Thoracic aorta endothelial cell (primary cell): ENCODE results near the gene SKIC8. TPM values are rescaled to one million over a fixed set of nuclear protein-coding genes. Genes with fewer than 3 reads are reported as not detected.

Experiments used
- small RNA-seq: library from RNA; depleted of rRNA; stranded (forward); fragments of <200 nt; gene quantifications from one replicate; pipeline ENCODE3, GENCODE V24; 2012
- total RNA-seq: library from RNA; depleted of rRNA; stranded (reverse); fragments of >200 nt; gene quantifications from 2 replicates; pipeline ENCODE4 v1.2.3, GENCODE V29; 2012

Gene SKIC8
- 73.8 and 75.7 TPM in 2 replicates for total RNA-seq

GRCh38 chr15:78299101-78299930 is at the start of gene SKIC8:
TSS of gene SKIC8 (minus strand) at chr15:78299609. CDS start at chr15:78295686, 3,923 bp downstream.

GRCh38 chr15:78340231-78341056 is 41.0 kb upstream of the SKIC8 start, which contains the start of gene CRABP1:
TSS of gene CRABP1 (plus strand) at chr15:78340353. CDS start at chr15:78340429, 76 bp downstream.

GRCh38 chr15:78264304-78265136 is 34.9 kb downstream of the SKIC8 start, which contains the start of gene DNAJA4:
TSS of gene DNAJA4 (plus strand) at chr15:78264562. CDS start at chr15:78264764, 202 bp downstream.

GRCh38 chr15:78234515-78235040 is 64.8 kb downstream of the SKIC8 start, which contains the start of gene ACSBG1:
TSS of gene ACSBG1 (minus strand) at chr15:78234565. CDS start at chr15:78234501, 64 bp downstream.

Small RNA genes lying within 50 kb of the gene (small RNA-seq; reads per million reads assigned to genes)
- gene AC090607.5 = 0.35 reads per million

Other genes starting within 250 kb of the SKIC8 start
- gene TBC1D2B, start 221.9 kb downstream of the SKIC8 start, total RNA-seq = 27.3 and 36.8 TPM in 2 replicates
- under 0.01 TPM in 1 of 2 replicates, not detected in the other for gene SH2D7, start 207.0 kb downstream of the SKIC8 start, total RNA-seq
- 1.4 and 1.9 TPM in 2 replicates for gene CIB2, start 168.2 kb downstream of the SKIC8 start, total RNA-seq
- 68.5 and 80.3 TPM in 2 replicates for gene IDH3A, start 150.2 kb downstream of the SKIC8 start, total RNA-seq
- 0.29 TPM in 1 of 2 replicates, not detected in the other for gene ACSBG1, start 65.0 kb downstream of the SKIC8 start, total RNA-seq
- 7.2 and 10.6 TPM in 2 replicates for gene DNAJA4, start 35.0 kb downstream of the SKIC8 start, total RNA-seq
- gene CRABP1, start 40.7 kb upstream of the SKIC8 start, total RNA-seq = not detected in 2 replicates
- gene IREB2, start 138.6 kb upstream of the SKIC8 start, total RNA-seq = 55.1 and 62.2 TPM in 2 replicates
- gene HYKK, start 208.0 kb upstream of the SKIC8 start, total RNA-seq = 2.1 and 3.4 TPM in 2 replicates
- gene PSMA4, start 240.8 kb upstream of the SKIC8 start, total RNA-seq = 449 and 528 TPM in 2 replicates